Endodermal cell (in vitro differentiated cells): ENCODE measurements around the gene DUSP11. TPM values are rescaled to one million over a fixed set of nuclear protein-coding genes. Genes with fewer than 3 reads are reported as not detected.

Experiments used
- DNase-seq: peaks from one replicate; pipeline ENCODE4 v3.0.0-alpha.2; 2017
- H3K27ac ChIP-seq: 2 replicates; pipeline ENCODE4 v1.5.1; 2013; ENCODE audit warnings: mild to moderate bottlenecking, low read depth, low read length, moderate library complexity
- H3K27me3 ChIP-seq: 2 replicates; pipeline ENCODE4 v1.6.1; 2013; ENCODE audit warnings: mild to moderate bottlenecking, low read length, moderate library complexity; ENCODE audit not compliant: insufficient read depth, control insufficient read depth, poor library complexity, severe bottlenecking
- H3K36me3 ChIP-seq: 2 replicates; pipeline ENCODE4 v1.7.0; 2013; ENCODE audit warnings: mild to moderate bottlenecking, low read length, moderate library complexity; ENCODE audit not compliant: control insufficient read depth, insufficient read depth
- H3K4me1 ChIP-seq: one replicate; pipeline ENCODE4 v1.7.0; 2013; ENCODE audit warnings: low read length; ENCODE audit not compliant: control insufficient read depth, insufficient read depth
- H3K4me3 ChIP-seq: 2 replicates; pipeline ENCODE4 v1.5.1; 2013; ENCODE audit warnings: mild to moderate bottlenecking, low read length, moderate library complexity
- H3K9ac ChIP-seq: 2 replicates; pipeline ENCODE4 v1.6.1; 2013; ENCODE audit warnings: mild to moderate bottlenecking, low read length, moderate library complexity; ENCODE audit not compliant: poor library complexity, severe bottlenecking; ENCODE audit errors: extremely low read depth
- H3K9me3 ChIP-seq: 2 replicates; pipeline ENCODE4 v1.6.1; 2013; ENCODE audit warnings: mild to moderate bottlenecking, low read length, moderate library complexity; ENCODE audit not compliant: control insufficient read depth
- H3K27ac Mint-ChIP-seq: 2 replicates; pipeline ENCODE4 v1.8.0; 2020; ENCODE audit warnings: mixed read lengths
- H3K27me3 Mint-ChIP-seq: 2 replicates; pipeline ENCODE4 v1.8.0; 2021; ENCODE audit warnings: mild to moderate bottlenecking, mixed read lengths; ENCODE audit not compliant: insufficient read depth
- H3K36me3 Mint-ChIP-seq: 2 replicates; pipeline ENCODE4 v1.8.0; 2020; ENCODE audit warnings: low read depth, mixed read lengths
- H3K4me1 Mint-ChIP-seq: 2 replicates; pipeline ENCODE4 v1.8.0; 2020; ENCODE audit warnings: mixed read lengths
- H3K4me3 Mint-ChIP-seq: 2 replicates; pipeline ENCODE4 v1.8.0; 2020; ENCODE audit warnings: mild to moderate bottlenecking, moderate library complexity, mixed read lengths
- H3K9me3 Mint-ChIP-seq: 2 replicates; pipeline ENCODE4 v1.8.0; 2020; ENCODE audit warnings: mild to moderate bottlenecking, mixed read lengths
- CTCF ChIP-seq: fragments of 200-600 bp; sonication (generic); conservative IDR thresholded peaks from 2 replicates; pipeline ENCODE4 v1.5.0; 2021; ENCODE audit warnings: antibody characterized with exemption, mild to moderate bottlenecking
- WGBS, 2 experiments: methylation state at CpG; one replicate each; pipeline versions ENCODE4 v1.1.5 to v1.1.7; 2013; ENCODE audit warnings: missing lambda C conversion rate in 2 of 2, mixed read lengths in 1 of 2; ENCODE audit not compliant: insufficient coverage in 1 of 2, insufficient read length in 1 of 2; 5-methylcytosine and 5-hydroxymethylcytosine counted together
- total RNA-seq, 2 donors: library from RNA; stranded (reverse); fragmentation: NEBNext Ultra II Directional in 1 of 2; extraction: Animal tissue kit (Norgen Biotek cat#: 25700) in 1 of 2; gene quantifications; 2 replicates in 1 of 2; 3 replicates in 1 of 2; pipeline ENCODE4 v1.2.1, GENCODE V29; 2021

DUSP11 gene
- total RNA-seq, 2 donors from 2014 or later = 18.8 to 23.0 TPM

- H3K27ac ChIP-seq = no peak overlapping the region
- Mint-ChIP-seq H3K36me3 (peaks cover 72% of the 10 kb centered on the region), H3K27ac (no peak overlapping the region), H3K27me3 (no peaks in the 10 kb centered on the region), H3K4me1 (no peaks in the 10 kb centered on the region), H3K9me3 (no peaks in the 10 kb centered on the region), H3K4me3 (no peak overlapping the region)
- H3K4me3 ChIP-seq = no peak overlapping the region
- no peak for DNase-seq
- no peak overlapping the region for H3K9ac ChIP-seq
- WGBS, 2 experiments = 93% methylated on average over 3 of the region's 3 CpGs; no CpG with 5 or more reads in 1 of the 2 experiments
- no peaks in the 10 kb centered on the region for H3K4me1 ChIP-seq
- no peaks in the 10 kb centered on the region for H3K9me3 ChIP-seq
- no peaks in the 10 kb centered on the region for H3K27me3 ChIP-seq
- peaks cover 73% of the 10 kb centered on the region for H3K36me3 ChIP-seq
- TF ChIP-seq CTCF = no peak
Measured at GRCh38 chr2:73770725-73771124, 9.2 kb downstream of the DUSP11 start.

DNA sequence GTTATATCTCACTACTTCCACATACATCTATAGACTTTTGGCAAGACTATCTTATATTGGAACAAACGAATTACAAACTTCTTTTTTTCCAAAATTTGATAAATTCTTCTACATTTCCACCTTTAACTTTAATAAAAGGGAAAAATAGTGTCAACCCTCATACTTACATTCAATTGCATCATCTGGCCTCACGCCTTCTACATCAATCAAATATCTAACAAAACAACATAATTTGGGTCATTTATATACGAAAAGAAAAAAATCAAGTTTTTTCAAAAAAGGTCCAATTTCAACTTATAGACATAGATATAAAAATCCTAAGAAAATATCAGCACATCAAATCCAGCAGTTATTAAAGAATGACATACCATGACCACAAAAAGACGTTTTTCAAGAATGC is 12.9 kb downstream of the DUSP11 start:
- no peaks in the 10 kb centered on the region for H3K9me3 ChIP-seq
- no peaks in the 10 kb centered on the region for H3K9me3 Mint-ChIP-seq
- H3K4me1 Mint-ChIP-seq = no peaks in the 10 kb centered on the region
- TF ChIP-seq CTCF = no peak
- no peak for DNase-seq
- no peak overlapping the region for H3K4me3 Mint-ChIP-seq
- H3K4me1 ChIP-seq = no peaks in the 10 kb centered on the region
- no peak overlapping the region for H3K9ac ChIP-seq
- no peak overlapping the region for H3K27ac Mint-ChIP-seq
- H3K27me3 ChIP-seq = no peaks in the 10 kb centered on the region
- no peaks in the 10 kb centered on the region for H3K27me3 Mint-ChIP-seq
- peaks cover 81% of the 10 kb centered on the region for H3K36me3 ChIP-seq
- peaks cover 71% of the 10 kb centered on the region for H3K36me3 Mint-ChIP-seq
- 96 to 100% methylated on average over 3 of the region's 4 CpGs for WGBS, 2 experiments
- no peak overlapping the region for H3K27ac ChIP-seq
- no peak overlapping the region for H3K4me3 ChIP-seq

DNA sequence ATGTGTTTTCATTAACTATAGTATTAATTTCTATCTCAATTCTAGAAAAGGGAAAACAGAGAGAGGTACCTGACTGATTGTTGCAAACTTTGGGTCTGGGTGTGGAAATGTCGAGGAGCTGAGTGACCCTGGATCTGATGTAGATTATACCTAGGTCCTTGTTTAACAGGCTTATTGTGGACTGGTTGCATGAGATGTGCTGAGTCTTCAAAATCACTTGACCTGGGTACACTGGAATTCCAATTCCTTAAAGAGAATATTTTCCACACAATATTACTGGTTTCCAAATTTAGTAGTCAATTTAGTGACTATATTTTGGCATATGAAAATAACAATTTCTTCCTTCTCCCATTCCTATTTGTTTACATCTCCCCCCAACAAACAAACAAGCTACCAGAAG is 13.6 kb downstream of the DUSP11 start:
- DNase-seq = no peak
- peaks cover 74% of the 10 kb centered on the region for H3K36me3 Mint-ChIP-seq
- no peak for TF ChIP-seq CTCF
- no peak overlapping the region for H3K4me3 Mint-ChIP-seq
- Histone ChIP-seq H3K36me3 (peaks cover 86% of the 10 kb centered on the region), H3K9me3 (no peaks in the 10 kb centered on the region), H3K4me3 (no peak overlapping the region), H3K9ac (no peak overlapping the region), H3K27ac (no peak overlapping the region), H3K4me1 (no peaks in the 10 kb centered on the region), H3K27me3 (no peaks in the 10 kb centered on the region)
- H3K27ac Mint-ChIP-seq = no peak overlapping the region
- no peaks in the 10 kb centered on the region for H3K9me3 Mint-ChIP-seq
- WGBS, 2 experiments = 97% methylated on average over 1 of the region's 1 CpG; no CpG with 5 or more reads in 1 of the 2 experiments
- no peaks in the 10 kb centered on the region for H3K27me3 Mint-ChIP-seq
- no peaks in the 10 kb centered on the region for H3K4me1 Mint-ChIP-seq
